ENCODE data around the gene EHMT1.

EHMT1 gene

DNA sequence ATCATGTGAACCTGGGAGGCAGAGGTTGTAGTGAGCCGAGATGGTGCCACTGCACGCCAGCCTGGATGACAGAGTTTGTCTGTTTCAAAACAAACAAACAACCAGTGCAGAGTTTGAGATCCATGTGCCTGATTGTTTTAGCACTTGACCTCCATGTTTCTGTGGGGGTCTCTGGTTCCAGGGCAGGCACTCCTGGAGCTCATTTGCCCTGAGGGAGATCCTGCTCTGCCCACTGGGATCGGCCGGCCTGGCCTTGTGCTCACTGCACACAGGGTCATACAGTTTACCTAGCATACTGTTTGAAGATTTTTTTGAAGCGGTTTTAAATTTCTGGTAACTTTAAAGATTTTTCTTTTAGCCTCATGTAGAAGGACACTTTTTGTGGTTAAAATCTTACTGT is 78.4 kb downstream of the EHMT1 start:
- no peak for DNase-seq (ENCODE audit: low spot score)
- TF ChIP-seq, protein P1, sequence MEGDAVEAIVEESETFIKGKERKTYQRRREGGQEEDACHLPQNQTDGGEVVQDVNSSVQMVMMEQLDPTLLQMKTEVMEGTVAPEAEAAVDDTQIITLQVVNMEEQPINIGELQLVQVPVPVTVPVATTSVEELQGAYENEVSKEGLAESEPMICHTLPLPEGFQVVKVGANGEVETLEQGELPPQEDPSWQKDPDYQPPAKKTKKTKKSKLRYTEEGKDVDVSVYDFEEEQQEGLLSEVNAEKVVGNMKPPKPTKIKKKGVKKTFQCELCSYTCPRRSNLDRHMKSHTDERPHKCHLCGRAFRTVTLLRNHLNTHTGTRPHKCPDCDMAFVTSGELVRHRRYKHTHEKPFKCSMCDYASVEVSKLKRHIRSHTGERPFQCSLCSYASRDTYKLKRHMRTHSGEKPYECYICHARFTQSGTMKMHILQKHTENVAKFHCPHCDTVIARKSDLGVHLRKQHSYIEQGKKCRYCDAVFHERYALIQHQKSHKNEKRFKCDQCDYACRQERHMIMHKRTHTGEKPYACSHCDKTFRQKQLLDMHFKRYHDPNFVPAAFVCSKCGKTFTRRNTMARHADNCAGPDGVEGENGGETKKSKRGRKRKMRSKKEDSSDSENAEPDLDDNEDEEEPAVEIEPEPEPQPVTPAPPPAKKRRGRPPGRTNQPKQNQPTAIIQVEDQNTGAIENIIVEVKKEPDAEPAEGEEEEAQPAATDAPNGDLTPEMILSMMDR (IDR thresholded peaks at IDR 0.05; ENCODE audit: extremely low read depth, missing control alignments): no peak

DNA sequence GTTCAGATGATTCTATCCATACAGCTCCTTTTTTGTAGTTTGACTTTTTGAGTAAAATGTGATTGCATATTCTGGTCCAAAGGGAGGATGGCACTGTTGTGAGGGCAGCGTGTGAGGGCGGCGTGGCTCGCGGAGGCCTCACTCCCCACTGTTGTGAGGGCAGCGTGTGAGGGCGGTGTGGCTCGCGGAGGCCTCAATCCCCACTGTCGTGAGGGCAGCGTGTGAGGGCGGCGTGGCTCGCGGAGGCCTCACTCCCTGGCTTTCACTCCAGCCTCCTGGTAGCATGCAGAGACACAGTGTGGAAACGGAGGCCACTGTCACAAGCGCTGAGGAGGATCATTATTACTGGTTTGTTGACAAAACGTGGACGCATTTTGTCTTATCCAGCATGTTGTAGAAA is 79.0 kb downstream of the EHMT1 start:
- no peak for DNase-seq (ENCODE audit: low spot score)
- TF ChIP-seq, protein P1 (IDR thresholded peaks at IDR 0.05; ENCODE audit: extremely low read depth, missing control alignments): no peak

DNA sequence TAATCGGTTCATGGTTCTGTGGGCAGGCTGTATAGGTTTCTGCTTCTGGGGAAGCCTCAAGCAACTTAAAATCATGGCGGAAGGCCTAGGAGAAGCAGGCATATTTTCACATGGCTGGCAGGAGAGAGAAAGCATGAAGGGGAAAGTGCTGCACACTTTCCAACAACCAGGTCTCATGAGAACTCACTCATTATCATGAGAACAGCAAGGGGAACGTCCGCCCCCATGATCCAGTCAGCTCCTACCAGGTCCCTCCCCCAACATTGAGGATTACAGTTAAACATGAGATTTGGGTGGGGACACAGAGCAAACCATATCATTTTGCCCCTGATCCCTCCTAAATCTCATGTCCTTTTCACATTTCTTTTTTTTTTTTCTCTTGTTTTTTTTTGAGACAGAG is 82.1 kb downstream of the EHMT1 start:
- DNase-seq (ENCODE audit: low spot score): no peak
- TF ChIP-seq, protein P1 (IDR thresholded peaks at IDR 0.05; ENCODE audit: extremely low read depth, missing control alignments): no peak

DNA sequence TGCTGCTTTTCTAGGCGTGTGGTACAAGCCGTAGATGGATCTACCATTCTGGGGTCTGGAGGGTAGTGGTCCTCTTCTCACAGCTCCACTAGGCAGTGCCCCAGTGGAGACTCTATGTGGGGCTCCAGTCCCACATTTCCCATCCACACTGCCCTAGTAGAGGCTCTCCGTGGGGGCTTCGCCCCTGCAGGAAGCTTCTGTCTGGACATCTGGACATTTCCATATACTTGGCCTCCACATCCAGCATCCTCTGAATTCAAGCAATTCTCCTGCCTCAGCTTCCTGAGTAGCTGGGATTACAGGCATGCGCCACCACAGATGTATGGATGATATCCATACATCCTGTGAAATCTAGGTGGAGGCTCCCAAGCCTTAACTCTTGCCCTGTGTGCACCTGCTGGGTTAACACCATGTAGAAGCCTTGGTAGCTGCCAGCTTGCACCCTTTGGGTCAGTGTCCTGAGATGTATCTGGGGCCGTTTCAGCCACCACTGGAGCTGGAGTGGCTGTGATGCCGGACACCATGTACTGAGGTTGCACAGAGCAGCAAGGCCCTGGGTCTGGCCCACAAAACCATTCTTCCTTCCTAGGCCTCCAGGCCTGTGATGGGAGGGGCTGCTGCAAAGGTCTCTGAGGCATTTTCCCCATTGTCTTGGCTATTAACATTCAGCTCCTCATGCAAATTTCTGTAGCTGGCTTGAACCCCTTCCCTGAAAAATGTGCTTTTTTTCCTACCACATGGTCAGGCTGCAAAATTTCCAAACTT is 84.0 kb downstream of the EHMT1 start:
- DNase-seq (ENCODE audit: low spot score): no peak
- TF ChIP-seq, protein P1 (IDR thresholded peaks at IDR 0.05; ENCODE audit: extremely low read depth, missing control alignments): no peak

DNA sequence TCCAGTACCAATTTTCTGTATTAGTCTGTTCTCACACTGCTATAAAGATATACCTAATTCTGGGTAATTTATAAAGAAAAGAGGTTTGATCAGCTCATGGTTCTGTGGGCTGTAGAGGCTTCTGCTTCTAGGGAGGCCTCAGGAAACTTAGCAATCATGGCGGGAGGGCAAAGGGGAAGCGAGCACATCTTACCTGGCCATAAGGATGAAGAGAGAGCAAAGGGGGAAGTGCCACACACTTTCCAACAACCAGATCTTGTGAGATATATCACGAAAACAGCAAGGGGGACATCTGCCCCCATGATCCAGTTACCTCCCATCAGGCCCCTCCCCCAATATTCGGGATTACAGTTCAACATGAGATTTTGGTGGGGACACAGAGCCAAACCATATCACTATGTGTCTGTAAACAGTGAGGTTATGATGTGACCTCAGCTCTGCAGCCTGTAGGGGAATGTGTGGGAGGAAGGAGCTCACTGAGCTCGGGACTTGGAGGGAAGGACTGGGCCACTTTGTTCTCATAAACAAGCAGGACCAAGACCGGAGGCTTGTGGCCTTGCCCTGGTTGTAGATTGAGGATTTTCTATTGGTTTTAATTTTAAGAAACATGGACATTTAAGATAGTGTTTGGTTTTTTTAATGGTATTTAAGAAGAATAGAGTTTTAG is 85.2 kb downstream of the EHMT1 start:
- DNase-seq (ENCODE audit: low spot score): no peak

DNA sequence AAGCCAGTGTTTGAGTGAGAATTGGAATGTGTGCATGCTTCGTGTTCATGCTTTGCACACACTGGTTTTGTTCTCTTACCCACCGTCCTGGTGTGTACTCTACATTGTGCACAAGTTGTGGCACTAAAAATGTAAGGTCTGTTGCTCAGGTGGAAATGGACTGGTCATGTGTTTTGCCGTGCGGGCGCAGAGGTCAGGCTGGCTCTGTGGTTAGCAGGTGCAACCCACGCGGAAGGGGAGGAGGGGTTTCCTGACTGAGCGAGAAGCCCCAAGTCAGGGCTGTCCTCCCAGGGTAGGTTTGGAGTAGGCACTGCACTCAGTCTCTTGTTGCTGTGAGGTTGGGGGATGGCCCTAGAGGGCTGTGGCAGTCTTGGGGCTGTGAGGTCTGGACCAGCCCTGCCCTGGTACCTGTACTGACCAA is 86.6 kb downstream of the EHMT1 start:
- TF ChIP-seq, protein P1 (IDR thresholded peaks at IDR 0.05; ENCODE audit: extremely low read depth, missing control alignments): no peak
- peak; percentile 86 for DNase-seq (ENCODE audit: low spot score)

More for the DNA sequence above, 85.2 kb downstream of the EHMT1 start:
- TF ChIP-seq, protein P1 (IDR thresholded peaks at IDR 0.05; ENCODE audit: extremely low read depth, missing control alignments): no peak

DNA sequence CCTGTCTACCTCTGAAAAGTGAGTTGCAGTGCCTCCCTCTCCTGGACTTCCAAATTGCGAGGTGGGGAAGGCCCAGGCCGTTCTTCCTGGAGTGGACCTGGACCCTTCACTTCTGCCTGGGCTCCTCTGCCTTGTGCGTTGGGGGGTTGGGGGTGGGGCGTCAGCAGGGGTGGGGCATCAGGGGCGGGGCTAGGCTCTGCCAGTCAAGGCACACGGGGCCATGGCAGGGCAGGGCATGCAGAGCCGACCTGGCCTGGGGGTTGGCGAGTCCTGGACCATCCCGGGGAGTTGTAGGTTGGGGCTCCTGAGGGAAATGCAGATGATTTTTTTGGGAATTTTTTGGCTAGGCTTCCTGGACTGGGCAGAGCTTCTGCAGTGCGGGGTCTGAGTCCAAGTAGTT is 87.1 kb downstream of the EHMT1 start:
- TF ChIP-seq, protein P1 (IDR thresholded peaks at IDR 0.05; ENCODE audit: extremely low read depth, missing control alignments): no peak

More for the DNA sequence above, 87.1 kb downstream of the EHMT1 start:
- DNase-seq (ENCODE audit: low spot score): peak; percentile 61
